Neural cell (in vitro differentiated cells): Measurements from ENCODE around the gene C19orf53. TPM values are rescaled to one million over a fixed set of nuclear protein-coding genes. Genes with fewer than 3 reads are reported as not detected.

Experiments
- H2AFZ ChIP-seq: fragments of 200-600, 300-800 bp; sonication (generic), shearing (Covaris generic); 2 replicates; pipeline ENCODE4 v1.6.0; 2014; ENCODE audit warnings: low read depth, mild to moderate bottlenecking, antibody characterized with exemption, low read length, moderate library complexity
- H3F3A ChIP-seq: fragments of 200-600 bp; shearing (Covaris generic); 2 replicates; pipeline ENCODE4 v1.6.1; 2016; ENCODE audit warnings: mild to moderate bottlenecking, moderate library complexity, mixed read lengths, antibody characterized with exemption, low read length; ENCODE audit not compliant: insufficient read depth, poor library complexity, severe bottlenecking
- H3K27ac ChIP-seq: fragments of 200-600, 300-800 bp; sonication (generic), shearing (Covaris generic); 2 replicates; pipeline ENCODE4 v1.5.1; 2014; ENCODE audit warnings: mild to moderate bottlenecking, low read length, moderate library complexity
- H3K27me3 ChIP-seq: fragments of 300-800, 200-600 bp; sonication (generic), shearing (Covaris generic); 2 replicates; pipeline ENCODE4 v1.6.0; 2014; ENCODE audit warnings: mild to moderate bottlenecking, low read depth, low read length, moderate library complexity; ENCODE audit not compliant: insufficient read depth
- H3K36me3 ChIP-seq: fragments of 300-800, 200-600 bp; sonication (generic), shearing (Covaris generic); 2 replicates; pipeline ENCODE4 v1.5.1; 2014; ENCODE audit warnings: mild to moderate bottlenecking, antibody characterized with exemption, low read length, moderate library complexity; ENCODE audit not compliant: insufficient read depth
- H3K4me2 ChIP-seq: fragments of 300-800, 200-600 bp; sonication (generic), shearing (Covaris generic); 2 replicates; pipeline ENCODE4 v1.6.0; 2014; ENCODE audit warnings: mild to moderate bottlenecking, low read length
- H3K4me3 ChIP-seq: fragments of 300-800, 200-600 bp; sonication (generic), shearing (Covaris generic); 2 replicates; pipeline ENCODE4 v1.5.1; 2014; ENCODE audit warnings: mild to moderate bottlenecking, low read length, moderate library complexity
- H3K79me2 ChIP-seq: fragments of 200-600 bp; shearing (Covaris generic); replicated peaks from 2 replicates; pipeline ENCODE4 v1.6.0; 2014; ENCODE audit warnings: mild to moderate bottlenecking, low read length, moderate library complexity; ENCODE audit not compliant: insufficient read depth
- H3K9ac ChIP-seq: fragments of 300-800, 200-600 bp; sonication (generic), shearing (Covaris generic); 2 replicates; pipeline ENCODE4 v1.6.1; 2016; ENCODE audit warnings: mild to moderate bottlenecking, low read length, mixed read lengths
- H3K9me2 ChIP-seq: fragments of 200-600 bp; shearing (Covaris generic); 2 replicates; pipeline ENCODE4 v1.6.1; 2016; ENCODE audit warnings: mild to moderate bottlenecking, low read length, mixed read lengths; ENCODE audit not compliant: insufficient read depth
- H3K9me3 ChIP-seq: fragments of 200-600, 300-800 bp; sonication (generic), shearing (Covaris generic); 2 replicates; pipeline ENCODE4 v1.6.1; 2016; ENCODE audit warnings: mild to moderate bottlenecking, mixed run types, low read length, moderate library complexity, mixed read lengths
- H4K20me1 ChIP-seq: fragments of 200-600 bp; shearing (Covaris generic); 2 replicates; pipeline ENCODE4 v1.6.1; 2016; ENCODE audit warnings: mild to moderate bottlenecking, mixed run types; ENCODE audit not compliant: insufficient read depth
- CTCF ChIP-seq: fragments of 450-650 bp; IDR thresholded peaks from 2 replicates; pipeline ENCODE4 v1.5.1; 2014; ENCODE audit warnings: antibody characterized with exemption, mild to moderate bottlenecking, moderate library complexity; ENCODE audit not compliant: poor library complexity, severe bottlenecking
- EP300 ChIP-seq: fragments of 450-650 bp; conservative IDR thresholded peaks from 2 replicates; pipeline ENCODE4 v1.6.1; 2014; ENCODE audit warnings: antibody characterized with exemption, mild to moderate bottlenecking, moderate library complexity; ENCODE audit not compliant: poor library complexity, severe bottlenecking
- EZH2 ChIP-seq: fragments of 200-600, 300-800 bp; shearing (Covaris generic), sonication (generic); IDR thresholded peaks from 2 replicates; pipeline ENCODE4 v1.6.1; 2014; ENCODE audit warnings: antibody characterized with exemption, low read length, borderline replicate concordance, mild to moderate bottlenecking; ENCODE audit not compliant: insufficient read depth, poor library complexity, severe bottlenecking
- MXI1 ChIP-seq: fragments of 450-650 bp; conservative IDR thresholded peaks from 2 replicates; pipeline ENCODE4 v1.6.1; 2014; ENCODE audit warnings: antibody characterized with exemption, mild to moderate bottlenecking; ENCODE audit not compliant: poor library complexity, severe bottlenecking
- POLR2AphosphoS5 ChIP-seq: IDR thresholded peaks from 2 replicates; pipeline ENCODE4 v1.6.1; 2012
- RAD21 ChIP-seq: fragments of 450-650 bp; conservative IDR thresholded peaks from 2 replicates; pipeline ENCODE4 v1.6.1; 2014; ENCODE audit warnings: antibody characterized with exemption, mild to moderate bottlenecking, moderate library complexity
- REST ChIP-seq: IDR thresholded peaks from 2 replicates; pipeline ENCODE4 v1.6.1; 2012; ENCODE audit warnings: borderline replicate concordance
- SMC3 ChIP-seq: fragments of 450-650 bp; conservative IDR thresholded peaks from 2 replicates; pipeline ENCODE4 v1.6.1; 2014; ENCODE audit warnings: antibody characterized with exemption, mild to moderate bottlenecking, moderate library complexity; ENCODE audit not compliant: poor library complexity
- TAF1 ChIP-seq: IDR thresholded peaks from 2 replicates; pipeline ENCODE4 v1.6.1; 2012; ENCODE audit warnings: low read depth
- polyA plus RNA-seq: library from polyadenylated mRNA; depleted of rRNA; stranded (reverse); fragments of >200 nt; gene quantifications from 2 replicates; pipeline ENCODE4 v1.2.3, GENCODE V29; 2014

C19orf53 gene
- polyA plus RNA-seq, 1 donor from 2014 or later = 104 TPM

- Histone ChIP-seq H3K36me3 (peaks cover 10% of the 10 kb centered on the region), H3K4me2 (no peak overlapping the region), H3K9me2 (no peaks in the 10 kb centered on the region), H3K27me3 (no peaks in the 10 kb centered on the region), H3K4me3 (no peak overlapping the region), H3F3A (no peaks in the 10 kb centered on the region), H3K9me3 (no peaks in the 10 kb centered on the region), H4K20me1 (no peaks in the 10 kb centered on the region), H3K27ac (no peak overlapping the region), H3K79me2 (no peaks in the 10 kb centered on the region), H3K9ac (no peak overlapping the region), H2AFZ (no peak overlapping the region)
- TF ChIP-seq CTCF (no peak), EZH2 (no peak)
Measured at GRCh38 chr19:13824703-13825102, 50.4 kb downstream of the C19orf53 start.

GRCh38 chr19:13825489-13826441 lies 51.5 kb downstream of the C19orf53 start:
- Histone ChIP-seq H3F3A (no peaks in the 10 kb centered on the region), H3K27me3 (no peaks in the 10 kb centered on the region), H4K20me1 (no peaks in the 10 kb centered on the region), H3K9ac (no peak overlapping the region), H3K4me3 (no peak overlapping the region), H2AFZ (no peak overlapping the region), H3K79me2 (no peaks in the 10 kb centered on the region), H3K36me3 (peaks cover 10% of the 10 kb centered on the region), H3K9me2 (no peaks in the 10 kb centered on the region), H3K4me2 (no peak overlapping the region), H3K9me3 (no peaks in the 10 kb centered on the region), H3K27ac (no peak overlapping the region)
- TF ChIP-seq CTCF (no peak), POLR2AphosphoS5 (no peak), EP300 (no peak), TAF1 (no peak), MXI1 (no peak), REST (no peak), SMC3 (no peak), EZH2 (no peak), RAD21 (no peak)
